Skin of body (tissue), 2 donors: ENCODE results near the gene RBM3. TPM values are rescaled to one million over a fixed set of nuclear protein-coding genes. Genes with fewer than 3 reads are reported as not detected.

Experiments used
- DNase-seq: peaks from one replicate; lab custom pipeline; 2025; lab: John Stamatoyannopoulos, UW
- total RNA-seq: library from RNA; depleted of rRNA; stranded (reverse); fragments of >200 nt; gene quantifications from one replicate; pipeline ENCODE4 v1.2.3, GENCODE V29; 2014

Gene RBM3
- total RNA-seq, 1 donor from 2014 or later = 167 TPM

DNA sequence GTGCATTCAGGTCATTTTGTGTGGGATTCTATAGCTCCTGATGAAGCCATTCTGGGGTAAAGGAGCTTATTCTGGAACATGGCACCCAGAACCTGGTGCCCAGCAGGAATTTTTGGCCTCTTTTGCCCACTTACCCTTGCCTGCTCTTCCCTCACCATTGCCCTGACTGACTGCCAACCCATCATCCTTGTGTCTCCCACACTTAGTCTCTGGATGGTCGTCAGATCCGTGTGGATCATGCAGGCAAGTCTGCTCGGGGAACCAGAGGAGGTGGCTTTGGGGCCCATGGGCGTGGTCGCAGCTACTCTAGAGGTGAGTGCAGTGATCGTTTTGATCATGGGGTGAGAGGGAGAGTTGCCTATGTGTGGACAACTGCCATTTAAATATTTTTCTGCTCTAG lies 1.8 kb downstream of the RBM3 start:
- DNase-seq = no peak

DNA sequence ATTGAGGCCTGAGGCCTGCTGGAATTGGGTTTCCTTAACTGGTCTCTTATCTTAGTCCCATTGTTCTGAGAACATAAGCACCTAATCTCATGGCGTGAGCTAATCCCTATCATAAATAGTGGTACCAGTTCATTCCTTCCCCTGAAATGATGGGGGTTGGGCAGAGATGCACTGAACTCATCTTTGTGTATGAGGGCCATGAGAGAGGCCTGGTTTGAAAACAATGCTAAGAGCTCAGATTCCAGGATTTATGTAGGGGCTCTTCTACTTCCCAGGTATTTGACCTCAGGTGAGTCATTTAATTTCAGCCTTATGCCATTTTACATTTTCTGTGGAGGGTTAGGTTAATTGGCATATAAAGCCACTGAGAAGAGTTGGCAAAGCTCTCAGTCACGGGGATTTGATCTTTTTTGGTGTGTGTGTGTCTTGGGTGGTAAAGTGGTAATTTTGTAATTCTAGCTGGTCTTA lies 4.4 kb downstream of the RBM3 start:
- DNase-seq = no peak

DNA sequence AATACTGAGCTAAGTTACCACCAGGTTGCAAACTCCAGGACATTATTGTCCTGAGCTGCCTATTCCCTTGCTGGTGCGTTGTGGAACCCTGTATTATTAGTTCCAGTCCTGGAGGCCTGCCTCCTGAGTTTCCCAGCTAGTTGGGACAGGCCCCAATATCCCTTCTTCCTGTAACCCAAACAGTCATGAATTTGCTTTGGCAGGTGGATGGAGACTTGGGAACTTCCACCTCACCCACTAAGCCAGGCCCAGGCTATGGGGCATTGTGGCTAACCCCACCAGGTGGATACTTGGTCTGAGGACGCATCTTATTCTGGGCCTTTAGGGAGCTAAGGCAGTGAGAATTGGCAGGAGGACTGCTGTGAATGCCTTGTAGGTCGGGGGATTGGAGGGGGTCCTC lies 5.0 kb downstream of the RBM3 start:
- DNase-seq = no peak

DNA sequence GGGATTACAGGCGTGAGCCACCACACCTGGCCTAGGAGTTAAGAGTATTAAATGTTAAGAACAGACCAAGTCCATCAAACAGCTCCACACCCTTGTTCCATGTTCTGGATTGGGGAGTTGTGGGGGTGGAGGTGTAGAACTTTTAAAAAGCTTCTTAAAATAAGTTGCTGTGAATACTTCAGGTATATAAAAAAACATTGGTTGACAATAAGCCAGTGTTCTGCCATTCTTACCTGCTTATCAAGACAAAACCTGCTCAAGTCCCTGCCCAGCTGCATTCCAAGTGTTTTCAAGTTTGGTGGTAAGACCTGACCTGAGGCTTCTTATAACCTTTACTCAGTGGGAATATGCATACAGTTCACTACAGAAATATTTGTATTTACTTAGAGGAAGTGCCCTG lies 6.4 kb downstream of the RBM3 start:
- DNase-seq = no peak

DNA sequence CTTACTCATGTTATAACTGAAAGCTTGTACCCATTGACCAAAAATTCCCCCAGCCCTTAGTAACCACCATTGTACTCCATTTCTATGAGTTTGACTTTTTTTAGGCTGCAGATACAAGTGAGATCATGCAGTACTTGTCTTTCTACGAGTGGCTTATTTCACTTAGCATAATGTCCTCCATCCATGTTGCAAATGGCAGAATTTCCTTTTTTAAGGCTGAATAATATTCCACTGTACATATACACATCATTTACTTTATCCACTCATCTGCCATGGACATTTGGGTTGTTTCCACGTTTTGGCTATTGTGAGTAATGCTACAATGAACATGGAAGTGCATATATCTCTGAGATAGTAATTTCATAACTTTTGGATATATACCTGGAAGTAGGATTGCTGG lies 10.4 kb downstream of the RBM3 start:
- DNase-seq = no peak

DNA sequence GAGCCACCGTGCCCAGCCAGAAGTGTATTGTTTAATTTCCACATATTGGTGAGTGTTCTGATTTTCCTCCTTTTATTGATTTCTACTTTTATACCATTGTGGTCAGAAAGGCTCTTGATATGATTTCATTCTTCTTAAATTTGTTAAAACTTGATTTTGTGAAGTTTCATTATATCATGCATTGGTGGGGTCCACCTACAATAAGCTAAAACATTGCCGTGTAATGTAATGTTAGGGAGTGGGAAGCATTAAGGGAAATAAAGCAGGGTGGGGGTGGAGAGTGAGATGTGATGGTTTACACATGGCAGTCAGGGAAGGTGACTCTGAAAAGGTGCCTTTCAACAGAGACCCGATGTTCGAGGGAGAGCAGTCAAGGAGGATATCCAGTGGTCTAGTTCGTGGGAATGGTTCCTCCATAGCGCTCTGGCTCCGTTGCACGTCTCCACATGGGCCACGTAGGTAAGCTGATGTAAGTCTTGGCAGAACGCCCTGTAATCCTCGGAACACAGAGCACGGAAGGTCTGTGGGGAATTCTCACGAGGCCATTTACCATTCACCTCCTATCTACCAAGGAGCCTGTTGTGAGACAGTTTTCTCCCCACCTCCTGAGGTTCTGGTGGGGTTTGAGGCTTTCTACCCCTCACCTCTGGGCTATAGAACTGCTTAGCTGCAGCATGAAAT lies 15.3 kb downstream of the RBM3 start:
- DNase-seq = no peak

DNA sequence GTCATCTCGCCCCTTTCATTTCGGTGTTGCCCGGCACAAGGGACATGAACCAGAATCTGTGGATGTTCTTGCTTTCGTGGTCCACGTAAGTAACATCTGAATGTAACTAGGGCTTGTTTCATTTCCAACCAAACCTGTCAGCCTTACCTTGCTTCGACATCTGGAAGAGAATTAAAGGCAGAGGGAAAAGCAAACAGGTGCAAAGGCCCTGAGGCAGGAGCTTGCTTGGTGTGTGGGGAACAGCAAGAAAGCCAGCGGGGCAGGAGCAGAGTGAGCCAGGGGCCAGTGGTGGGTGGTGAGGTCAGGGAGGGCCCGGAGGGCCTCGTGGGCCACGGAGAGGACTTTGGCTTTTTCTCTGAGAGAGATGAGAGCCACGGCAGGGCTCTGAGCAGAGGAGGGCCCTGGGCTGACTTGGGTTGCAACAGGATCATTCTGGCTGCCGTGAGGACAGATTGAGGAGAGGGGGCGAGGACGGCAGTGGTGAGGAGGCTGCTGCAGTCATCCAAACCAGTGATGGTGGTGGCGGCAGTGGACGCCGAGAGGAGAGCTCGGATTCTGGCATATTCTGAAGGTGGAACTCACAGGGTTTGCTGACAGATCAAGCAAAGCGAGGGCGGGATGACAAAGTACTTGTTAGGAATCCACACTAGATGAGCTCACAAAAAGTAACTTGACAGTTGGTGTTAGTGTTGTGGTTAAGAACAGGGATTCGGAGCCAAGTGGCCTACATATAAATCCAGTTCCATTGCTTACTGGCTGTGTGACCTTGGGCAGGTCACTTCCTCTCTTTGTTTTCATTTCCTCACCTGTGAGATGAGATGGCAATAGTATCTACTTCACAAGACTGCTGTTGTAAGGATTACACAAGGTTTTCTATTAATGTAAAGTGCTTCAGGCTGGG lies 16.2 kb downstream of the RBM3 start:
- DNase-seq = no peak

DNA sequence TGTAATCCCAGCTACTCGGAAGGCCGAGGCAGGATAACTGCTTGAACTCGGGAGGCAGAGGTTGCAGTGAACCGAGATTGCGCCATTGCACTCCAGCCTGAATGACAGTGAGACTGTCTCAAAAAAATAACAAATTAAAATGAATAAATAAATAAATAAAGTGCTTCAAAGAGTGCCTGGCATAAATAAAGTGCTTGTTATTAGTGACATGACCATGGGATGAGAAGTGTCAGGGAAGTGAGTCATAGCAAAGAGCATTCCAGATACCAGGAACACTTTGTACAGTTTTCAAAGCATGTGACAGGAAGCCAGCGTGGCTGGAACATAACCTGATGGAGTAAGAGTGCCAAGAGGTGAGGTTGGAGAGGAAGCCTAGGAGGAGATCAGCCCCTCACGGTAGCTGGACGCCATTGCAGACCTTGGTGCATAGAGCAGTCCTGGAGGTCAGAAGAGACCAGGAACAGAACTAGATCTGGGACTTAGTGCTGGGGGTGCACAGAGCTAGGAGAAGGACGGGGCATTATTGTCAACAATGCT lies 17.0 kb downstream of the RBM3 start:
- DNase-seq = no peak

DNA sequence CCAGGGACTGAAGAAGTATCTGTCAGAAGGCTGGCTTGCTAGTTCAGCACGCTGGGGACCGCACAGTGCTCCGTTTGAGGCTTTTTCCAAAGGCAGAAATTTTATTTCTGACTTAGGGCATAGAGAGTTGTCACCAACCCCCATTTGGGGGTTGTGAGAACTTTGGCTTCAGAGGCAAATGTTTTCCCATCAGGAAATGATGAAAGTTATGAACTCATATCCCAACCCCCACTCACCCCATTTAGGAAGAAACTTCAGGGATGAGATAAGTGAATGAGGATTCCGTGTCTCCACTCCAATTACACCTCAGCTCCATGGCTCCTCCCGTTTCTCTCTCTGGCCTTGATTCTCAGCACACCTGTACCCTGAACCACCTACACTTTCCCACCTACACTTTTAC lies 18.7 kb downstream of the RBM3 start:
- DNase-seq = no peak

DNA sequence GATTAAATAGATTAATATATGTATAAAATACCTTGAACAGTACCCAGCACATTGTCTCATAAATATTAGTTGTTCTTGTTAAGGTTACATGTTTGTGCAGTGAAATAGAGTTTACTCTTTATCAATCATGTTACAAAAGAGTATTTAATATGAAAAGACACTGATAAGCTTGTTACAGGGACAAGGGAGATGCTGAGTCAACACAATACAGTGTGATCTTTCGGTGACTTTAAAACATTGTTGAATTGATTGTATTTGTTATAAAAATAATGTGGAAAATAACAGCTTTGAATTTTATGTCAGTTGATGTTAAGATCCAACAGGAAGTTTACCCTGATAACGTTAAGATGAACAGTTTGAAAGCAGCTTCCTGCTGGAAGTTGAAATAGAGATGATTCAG lies 21.6 kb downstream of the RBM3 start:
- no peak for DNase-seq

DNA sequence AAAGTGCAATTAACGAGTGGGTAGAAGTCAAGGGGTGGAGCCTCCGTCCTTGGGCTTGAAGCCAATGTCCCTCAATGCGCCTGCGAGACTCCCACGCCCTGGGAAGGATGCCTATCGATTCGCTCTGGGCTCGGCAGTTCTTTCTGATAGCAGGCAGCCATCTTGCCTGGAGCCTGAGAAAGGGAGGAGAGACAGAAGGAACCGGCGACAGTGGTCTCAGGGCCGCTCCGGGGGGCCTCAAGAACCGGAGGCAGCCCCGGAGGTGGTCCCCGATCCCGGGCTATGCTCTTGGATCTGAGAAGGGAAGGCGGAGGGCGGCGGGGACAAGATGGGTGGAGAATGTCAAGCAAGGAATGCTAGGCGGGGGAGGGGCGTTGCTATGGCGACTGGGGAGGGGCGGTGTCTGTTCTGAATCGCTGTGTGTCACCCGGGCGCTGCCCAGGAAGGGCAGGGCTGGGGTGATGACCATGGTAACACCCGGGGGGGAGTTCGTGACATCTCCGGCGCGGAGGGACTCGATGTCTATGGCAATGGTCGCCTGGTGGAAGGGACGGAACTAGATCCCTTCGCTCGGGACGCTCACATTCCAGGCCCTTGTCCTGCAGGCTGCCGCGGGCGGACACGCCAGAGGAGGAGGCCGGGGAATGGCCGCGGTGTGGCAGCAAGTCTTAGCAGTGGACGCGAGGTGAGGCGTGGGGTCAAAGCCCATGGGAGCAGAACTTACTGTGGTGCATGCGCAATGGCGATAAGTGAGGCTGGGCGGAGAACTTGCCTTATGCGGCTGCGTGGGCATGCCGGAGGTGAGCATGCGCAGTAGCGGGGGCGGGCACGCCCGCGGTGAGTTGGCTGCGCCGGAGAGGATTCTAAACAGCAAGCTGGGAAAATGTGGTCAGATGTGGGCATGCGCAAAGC lies 23.3 kb downstream of the RBM3 start, which contains the start of gene WDR13:
TSS of gene WDR13 (plus strand) at position 140 of the 912 bp plus-strand sequence. CDS start at position 645, 505 bp downstream.
- peak; percentile 90 for DNase-seq

DNA sequence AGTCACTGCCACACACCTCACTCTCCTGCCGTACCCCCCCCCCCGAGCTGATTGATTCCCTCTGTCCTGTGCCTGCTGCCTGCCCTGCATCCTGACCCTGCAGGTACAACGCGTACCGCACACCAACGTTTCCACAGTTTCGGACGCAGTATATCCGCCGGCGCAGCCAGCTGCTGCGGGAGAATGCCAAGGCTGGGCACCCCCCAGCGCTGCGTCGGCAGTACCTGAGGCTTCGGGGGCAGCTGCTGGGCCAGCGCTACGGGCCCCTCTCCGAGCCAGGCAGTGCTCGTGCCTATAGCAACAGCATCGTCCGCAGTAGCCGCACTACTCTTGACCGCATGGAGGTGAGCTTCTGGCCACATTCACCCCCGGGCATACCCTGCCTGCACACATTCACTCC lies 24.3 kb downstream of the RBM3 start:
- no peak for DNase-seq

DNA sequence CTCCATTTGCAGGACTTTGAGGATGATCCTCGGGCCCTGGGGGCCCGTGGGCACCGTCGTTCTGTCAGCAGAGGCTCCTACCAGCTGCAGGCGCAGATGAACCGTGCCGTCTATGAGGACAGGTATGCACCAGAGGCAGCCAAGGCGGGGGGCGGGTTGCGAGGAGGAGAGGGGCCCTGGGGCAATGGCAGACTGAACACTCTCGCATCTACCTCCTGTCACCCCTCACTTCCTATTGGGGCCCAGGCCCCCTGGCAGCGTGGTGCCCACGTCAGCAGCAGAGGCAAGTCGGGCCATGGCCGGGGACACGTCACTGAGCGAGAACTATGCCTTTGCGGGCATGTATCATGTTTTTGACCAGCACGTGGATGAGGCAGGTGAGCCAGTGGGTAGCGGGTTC lies 25.1 kb downstream of the RBM3 start:
- no peak for DNase-seq

DNA sequence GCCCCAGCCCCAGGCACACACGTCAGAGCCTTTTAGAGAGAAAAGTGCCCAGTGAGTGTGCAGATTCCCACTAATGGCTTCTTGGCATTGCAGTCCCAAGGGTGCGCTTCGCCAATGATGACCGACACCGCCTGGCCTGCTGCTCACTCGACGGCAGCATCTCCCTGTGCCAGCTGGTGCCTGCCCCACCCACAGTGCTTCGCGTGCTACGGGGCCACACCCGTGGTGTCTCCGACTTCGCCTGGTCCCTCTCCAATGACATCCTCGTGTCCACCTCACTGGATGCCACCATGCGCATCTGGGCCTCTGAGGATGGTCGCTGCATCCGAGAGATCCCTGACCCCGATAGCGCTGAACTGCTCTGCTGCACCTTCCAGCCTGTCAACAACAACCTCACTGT lies 25.9 kb downstream of the RBM3 start:
- DNase-seq = no peak

DNA sequence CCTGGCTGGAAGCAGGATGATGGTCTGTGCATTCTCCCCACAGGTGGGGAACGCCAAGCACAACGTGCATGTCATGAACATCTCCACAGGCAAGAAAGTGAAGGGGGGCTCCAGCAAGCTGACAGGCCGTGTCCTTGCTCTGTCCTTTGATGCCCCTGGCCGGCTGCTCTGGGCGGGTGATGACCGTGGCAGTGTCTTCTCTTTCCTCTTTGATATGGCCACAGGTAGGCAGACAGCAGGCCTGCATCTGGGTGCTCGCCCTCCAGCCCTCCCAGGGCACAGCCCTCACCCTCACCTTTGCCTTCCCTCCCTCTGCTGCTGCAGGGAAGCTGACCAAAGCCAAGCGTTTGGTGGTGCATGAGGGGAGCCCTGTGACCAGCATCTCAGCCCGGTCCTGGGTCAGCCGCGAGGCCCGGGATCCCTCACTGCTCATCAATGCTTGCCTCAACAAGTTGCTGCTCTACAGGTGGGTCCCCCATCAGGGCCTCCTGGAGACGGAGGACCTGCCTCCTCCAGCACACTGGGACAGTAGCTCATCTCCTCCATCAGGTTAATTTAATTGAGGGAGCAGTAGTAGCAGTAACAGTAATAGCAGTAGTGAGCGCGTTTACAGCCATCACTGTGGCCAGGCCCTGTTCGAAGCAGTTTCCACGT lies 27.6 kb downstream of the RBM3 start:
- DNase-seq = no peak

DNA sequence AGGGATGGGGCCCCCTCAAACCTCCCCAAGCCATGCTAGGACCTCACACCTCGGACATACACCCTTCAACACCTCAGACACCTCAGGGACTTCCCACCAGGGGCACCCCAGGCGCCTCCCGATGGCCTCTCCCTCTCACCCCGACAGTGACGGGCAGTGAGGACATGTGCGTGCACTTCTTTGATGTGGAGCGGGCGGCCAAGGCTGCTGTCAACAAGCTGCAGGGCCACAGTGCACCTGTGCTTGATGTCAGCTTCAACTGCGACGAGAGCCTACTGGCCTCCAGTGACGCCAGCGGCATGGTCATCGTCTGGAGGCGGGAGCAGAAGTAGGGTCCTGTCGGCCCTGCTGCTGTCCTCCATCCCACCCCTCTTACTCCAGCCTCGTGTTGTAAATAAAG lies 30.4 kb downstream of the RBM3 start:
- no peak for DNase-seq

DNA sequence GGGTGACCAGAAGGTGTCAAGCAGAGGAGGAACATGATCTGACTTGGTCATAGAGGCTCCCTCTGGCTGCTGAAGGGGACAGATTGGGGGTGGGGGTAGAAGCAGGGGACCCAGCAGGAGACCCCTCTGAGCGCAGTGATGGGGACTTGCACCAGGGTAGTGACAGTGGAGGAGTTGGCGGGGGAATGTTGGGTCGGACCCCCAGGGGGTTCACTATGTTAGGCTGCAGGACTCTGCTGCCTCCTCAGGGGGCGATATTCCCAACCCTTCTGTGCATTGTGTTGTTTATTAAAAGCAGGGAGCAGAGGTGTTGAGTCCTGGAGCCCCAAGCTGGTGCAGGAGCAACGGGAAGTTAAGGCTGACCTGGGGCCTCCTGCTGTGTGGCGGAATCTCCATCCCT lies 31.8 kb downstream of the RBM3 start:
- DNase-seq = no peak

DNA sequence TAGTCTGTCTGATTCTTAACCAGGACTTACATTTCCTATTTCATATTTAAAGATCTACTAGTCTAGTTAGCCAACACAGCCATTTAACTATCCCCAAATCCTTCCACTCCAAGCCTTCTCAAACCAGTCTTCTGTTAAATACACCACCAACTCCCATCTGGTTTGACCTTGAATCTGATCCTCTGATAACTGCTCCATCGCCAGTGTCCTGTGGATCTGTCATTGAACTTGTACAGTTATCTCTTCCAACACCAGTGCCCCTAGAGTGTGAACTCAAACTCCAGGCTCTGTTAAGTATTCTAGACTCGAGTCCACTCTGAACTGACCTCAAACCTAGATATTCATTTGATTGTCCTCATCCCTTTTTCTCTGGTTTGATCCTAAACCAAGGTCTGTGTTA lies 37.4 kb downstream of the RBM3 start:
- DNase-seq = no peak

DNA sequence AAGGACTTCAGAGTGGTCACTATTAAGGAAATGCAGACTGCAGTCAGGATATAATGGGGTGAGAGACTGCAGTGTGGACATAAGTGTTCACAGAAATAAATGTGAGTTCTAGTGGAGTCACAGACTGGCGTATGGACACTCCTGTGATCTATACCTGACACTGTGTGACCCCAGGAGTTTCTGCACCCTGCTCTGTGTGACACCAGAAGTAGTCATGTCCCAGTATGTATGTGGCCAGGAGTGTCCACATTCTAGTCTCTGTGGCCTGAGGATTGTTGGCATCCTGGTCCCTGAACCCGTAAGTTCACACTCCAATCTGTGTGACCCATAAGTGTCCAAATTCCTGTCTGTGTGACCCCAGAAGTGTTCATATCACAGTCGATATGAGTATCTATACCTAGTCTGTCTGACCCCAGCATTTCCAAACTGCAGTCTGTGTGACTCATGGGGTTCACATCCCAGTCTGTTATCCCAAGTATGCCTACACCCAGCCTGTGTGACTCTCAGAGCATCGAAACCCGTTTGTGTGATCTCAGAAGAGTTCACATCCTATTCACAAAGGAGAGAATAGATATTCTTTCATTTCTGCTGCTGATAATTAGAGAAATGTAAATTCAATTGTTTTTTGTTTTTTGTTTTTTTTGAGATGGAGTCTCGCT lies 39.3 kb downstream of the RBM3 start:
- no peak for DNase-seq

DNA sequence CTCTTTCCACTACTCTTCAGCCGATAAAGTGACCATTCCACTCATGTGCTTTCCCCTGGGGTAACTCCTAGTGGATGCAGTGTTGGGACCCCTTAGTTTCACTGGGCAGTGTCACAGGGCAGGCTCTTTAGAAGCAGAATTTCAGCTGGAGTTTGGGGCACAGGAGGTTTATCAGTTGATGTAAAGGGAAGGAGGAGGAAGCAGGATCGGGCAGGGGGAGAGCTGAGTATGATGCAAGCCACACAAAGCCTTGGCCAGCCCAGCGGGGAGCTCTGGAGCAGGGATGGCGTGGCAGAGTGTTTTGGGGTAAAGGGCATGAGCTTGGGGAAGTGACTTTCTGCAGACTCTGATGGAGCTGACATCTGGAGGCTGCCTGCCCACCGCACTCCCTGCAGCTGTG lies 42.3 kb downstream of the RBM3 start:
- no peak for DNase-seq
